Osteoblast (primary cell): ENCODE data around the gene RYR3. TPM values are rescaled to one million over a fixed set of nuclear protein-coding genes. Genes with fewer than 3 reads are reported as not detected.

Experiments
- DNase-seq: peaks from one replicate; pipeline ENCODE4 v3.0.0; 2011; ENCODE audit warnings: low spot score, mixed read lengths; ENCODE audit not compliant: insufficient read length; ENCODE audit errors: missing footprints
- H2AFZ ChIP-seq: 2 replicates; pipeline ENCODE4 v1.6.0; 2011; ENCODE audit warnings: mild to moderate bottlenecking, low read length
- H3K27ac ChIP-seq: 2 replicates; pipeline ENCODE4 v1.5.1; 2011; ENCODE audit warnings: mild to moderate bottlenecking, low read depth, low read length, moderate library complexity
- H3K27me3 ChIP-seq: 2 replicates; pipeline ENCODE4 v1.6.0; 2012; ENCODE audit warnings: mild to moderate bottlenecking, control low read depth, inconsistent platforms, low read length, moderate library complexity; ENCODE audit not compliant: insufficient read depth
- H3K36me3 ChIP-seq: 2 replicates; pipeline ENCODE4 v1.5.1; 2011; ENCODE audit warnings: mild to moderate bottlenecking, low read length, control low read depth, moderate library complexity; ENCODE audit not compliant: insufficient read depth
- H3K4me1 ChIP-seq: 2 replicates; pipeline ENCODE4 v1.5.1; 2011; ENCODE audit warnings: mild to moderate bottlenecking, low read length, control low read depth, moderate library complexity; ENCODE audit not compliant: insufficient read depth
- H3K4me2 ChIP-seq: 2 replicates; pipeline ENCODE4 v1.6.0; 2011; ENCODE audit warnings: mild to moderate bottlenecking, low read length; ENCODE audit not compliant: insufficient read depth
- H3K4me3 ChIP-seq: fragments of 200-600 bp; sonication (generic); 3 replicates; pipeline ENCODE4 v1.5.1; 2012; ENCODE audit warnings: mild to moderate bottlenecking, low read length, inconsistent platforms; ENCODE audit not compliant: insufficient read depth
- H3K79me2 ChIP-seq: 2 replicates; pipeline ENCODE4 v1.6.0; 2012; ENCODE audit warnings: mild to moderate bottlenecking, low read length, control low read depth, inconsistent platforms; ENCODE audit not compliant: insufficient read depth
- H3K9me3 ChIP-seq: 2 replicates; pipeline ENCODE4 v1.5.1; 2011; ENCODE audit warnings: low read depth, low read length, control low read depth
- H4K20me1 ChIP-seq: 2 replicates; pipeline ENCODE4 v1.6.0; 2012; ENCODE audit warnings: mild to moderate bottlenecking, low read length, control low read depth; ENCODE audit not compliant: insufficient read depth
- CTCF ChIP-seq: IDR thresholded peaks from 2 replicates; pipeline ENCODE4 v1.5.1; 2011; ENCODE audit warnings: mild to moderate bottlenecking, low read depth, low read length, moderate library complexity; ENCODE audit errors: extremely low read depth
- total RNA-seq: library from RNA; depleted of rRNA; stranded (reverse); fragments of >200 nt; gene quantifications from 2 replicates; pipeline ENCODE4 v1.2.3, GENCODE V29; 2012

The RYR3 gene
- total RNA-seq, 1 donor = not detected

- no peaks in the 10 kb centered on the region for H3K27me3 ChIP-seq
- no peak overlapping the region for H3K27ac ChIP-seq
- H3K79me2 ChIP-seq = no peaks in the 10 kb centered on the region
- no peaks in the 10 kb centered on the region for H3K36me3 ChIP-seq
- no peak for TF ChIP-seq CTCF
- DNase-seq = no peak
- no peak overlapping the region for H3K4me2 ChIP-seq
- H4K20me1 ChIP-seq = no peaks in the 10 kb centered on the region
- H2AFZ ChIP-seq = no peak overlapping the region
- no peaks in the 10 kb centered on the region for H3K9me3 ChIP-seq
- H3K4me1 ChIP-seq = no peaks in the 10 kb centered on the region
- no peak overlapping the region for H3K4me3 ChIP-seq
These were observed 181.8 kb downstream of the RYR3 start for GRCh38 chr15:33492434-33493052.

- H3K9me3 ChIP-seq = no peaks in the 10 kb centered on the region
- H3K27ac ChIP-seq = no peak overlapping the region
- H3K36me3 ChIP-seq = no peaks in the 10 kb centered on the region
- H4K20me1 ChIP-seq = no peaks in the 10 kb centered on the region
- H3K4me3 ChIP-seq = no peak overlapping the region
- DNase-seq = no peak
- no peaks in the 10 kb centered on the region for H3K79me2 ChIP-seq
- no peaks in the 10 kb centered on the region for H3K27me3 ChIP-seq
- H3K4me1 ChIP-seq = no peaks in the 10 kb centered on the region
- H3K4me2 ChIP-seq = no peak overlapping the region
- H2AFZ ChIP-seq = no peak overlapping the region
- TF ChIP-seq CTCF = no peak
These were observed 183.5 kb downstream of the RYR3 start for GRCh38 chr15:33494306-33494705.

- no peak overlapping the region for H3K27ac ChIP-seq
- no peaks in the 10 kb centered on the region for H3K9me3 ChIP-seq
- no peak overlapping the region for H2AFZ ChIP-seq
- H4K20me1 ChIP-seq = no peaks in the 10 kb centered on the region
- H3K4me2 ChIP-seq = no peak overlapping the region
- no peak for TF ChIP-seq CTCF
- no peaks in the 10 kb centered on the region for H3K4me1 ChIP-seq
- no peaks in the 10 kb centered on the region for H3K27me3 ChIP-seq
- no peak for DNase-seq
- no peaks in the 10 kb centered on the region for H3K79me2 ChIP-seq
- no peak overlapping the region for H3K4me3 ChIP-seq
- H3K36me3 ChIP-seq = no peaks in the 10 kb centered on the region
These were observed 189.8 kb downstream of the RYR3 start for GRCh38 chr15:33500432-33501195.

- Histone ChIP-seq H3K4me1 (no peaks in the 10 kb centered on the region), H3K79me2 (no peaks in the 10 kb centered on the region), H3K27ac (no peak overlapping the region), H2AFZ (no peak overlapping the region), H3K4me3 (no peak overlapping the region), H3K27me3 (no peaks in the 10 kb centered on the region), H3K36me3 (no peaks in the 10 kb centered on the region), H3K4me2 (no peak overlapping the region), H4K20me1 (no peaks in the 10 kb centered on the region), H3K9me3 (no peaks in the 10 kb centered on the region)
- no peak for TF ChIP-seq CTCF
- DNase-seq = no peak
These were observed 192.9 kb downstream of the RYR3 start for GRCh38 chr15:33503681-33504080.
